AG08395 (cell line): ENCODE data around the gene GSTT4.
"Not testable (repeated sequence)": the region's sequence is repeated elsewhere in the genome, so short reads cannot be mapped to it uniquely, and the experiment has no call there.

Experiments
- DNase-seq: peaks from one replicate; pipeline ENCODE4 v3.0.0; 2012; ENCODE audit warnings: mixed read lengths, low spot score

Gene GSTT4

DNA sequence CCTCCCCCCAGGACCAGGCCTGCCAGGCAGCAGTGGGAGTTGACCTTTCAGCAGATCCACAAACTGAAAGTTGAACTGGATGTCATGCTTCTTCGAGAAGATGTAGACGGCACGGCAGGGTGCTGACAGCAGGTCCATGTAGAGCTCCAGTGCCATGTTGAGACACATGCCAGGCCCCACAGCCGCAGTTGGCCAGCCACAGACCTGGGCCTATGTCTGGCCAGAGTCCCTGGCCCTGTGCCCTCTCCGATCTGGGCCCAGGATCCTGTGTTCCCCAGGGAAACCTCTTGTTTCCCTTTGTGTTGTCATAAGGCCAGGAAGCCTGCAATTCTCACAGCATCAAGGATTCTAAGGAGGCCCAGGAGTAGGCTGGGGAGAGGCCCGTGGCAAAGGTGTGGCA is at the start of gene GSTT4:
TSS of gene GSTT4 (minus strand) at position 253 of the 400 bp plus-strand sequence. CDS start at position 156, 97 bp downstream.
- no peak for DNase-seq

DNA sequence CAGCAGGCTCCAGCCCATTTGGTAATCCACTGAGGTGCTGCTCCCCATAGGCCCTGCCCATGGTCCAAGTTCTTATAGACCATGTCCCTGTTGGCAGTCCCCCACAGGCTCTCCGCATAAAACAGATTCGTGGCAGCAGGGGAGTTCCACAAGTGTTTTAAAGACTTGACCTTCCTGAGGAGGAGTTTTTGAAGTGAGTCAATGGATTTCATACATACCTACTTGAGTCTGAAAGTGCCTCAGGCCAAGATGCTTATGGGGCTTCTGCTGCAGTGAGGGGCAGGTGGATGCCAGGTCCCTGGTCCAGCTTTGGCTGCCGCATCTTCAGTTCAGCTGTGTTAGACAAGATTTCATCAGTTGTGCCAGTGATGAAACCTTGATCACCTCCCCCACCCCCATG is 49.1 kb upstream of the GSTT4 start:
- no peak for DNase-seq

DNA sequence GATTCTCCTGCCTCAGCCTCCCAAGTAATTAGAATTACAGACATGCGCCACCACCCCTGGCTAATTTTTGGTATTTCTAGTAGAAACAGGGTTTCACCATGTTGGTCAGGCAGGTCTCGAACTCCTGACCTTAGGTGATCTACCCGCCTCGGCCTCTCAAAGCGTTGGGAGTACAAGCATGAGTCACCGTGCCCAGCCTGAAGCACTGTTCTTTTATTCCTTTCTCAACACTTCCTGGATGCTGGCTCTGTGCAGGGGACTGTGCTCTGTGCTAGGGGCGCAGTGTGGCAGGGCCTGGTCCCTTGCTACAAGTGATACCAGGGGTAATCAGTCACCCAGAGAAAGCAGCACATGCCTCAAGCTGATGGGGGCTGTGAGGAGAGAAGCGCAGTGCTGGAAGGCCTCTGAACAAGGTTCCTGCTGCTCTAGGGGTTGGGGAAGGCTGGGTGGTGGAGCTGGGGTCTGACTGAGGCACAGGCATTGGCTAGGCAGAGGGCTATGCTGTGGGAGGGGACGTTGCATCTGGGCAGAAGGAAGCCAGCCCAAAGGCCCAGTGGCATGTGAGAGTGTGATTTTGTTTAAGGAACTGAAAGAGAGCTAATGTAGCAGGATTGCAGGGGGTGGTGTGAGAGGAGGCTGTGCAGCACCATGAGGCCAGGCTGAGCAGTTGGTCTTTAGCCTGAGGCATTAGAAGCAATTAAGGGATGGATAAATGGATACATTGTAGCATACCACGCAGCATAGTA is 48.4 kb upstream of the GSTT4 start:
- DNase-seq: no peak

DNA sequence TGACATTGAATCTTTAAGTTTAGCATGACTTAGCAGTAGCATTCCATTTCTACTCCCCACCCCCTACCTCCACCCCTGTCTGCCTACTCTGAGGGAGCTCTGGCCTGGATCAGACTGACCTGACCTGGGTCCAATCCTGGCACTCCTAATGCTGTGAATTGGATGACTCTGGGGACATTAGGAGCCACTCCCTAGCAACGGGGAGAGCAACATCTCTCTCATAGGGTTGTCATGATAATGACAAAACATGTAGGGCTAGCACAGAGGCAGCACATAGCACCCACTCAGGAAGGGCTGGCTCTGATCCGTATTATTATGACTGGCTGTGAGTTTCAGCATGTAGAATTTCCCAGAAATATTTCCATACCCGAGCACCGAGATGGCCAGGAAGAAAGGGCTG is 46.3 kb upstream of the GSTT4 start:
- DNase-seq: peak; percentile 43

DNA sequence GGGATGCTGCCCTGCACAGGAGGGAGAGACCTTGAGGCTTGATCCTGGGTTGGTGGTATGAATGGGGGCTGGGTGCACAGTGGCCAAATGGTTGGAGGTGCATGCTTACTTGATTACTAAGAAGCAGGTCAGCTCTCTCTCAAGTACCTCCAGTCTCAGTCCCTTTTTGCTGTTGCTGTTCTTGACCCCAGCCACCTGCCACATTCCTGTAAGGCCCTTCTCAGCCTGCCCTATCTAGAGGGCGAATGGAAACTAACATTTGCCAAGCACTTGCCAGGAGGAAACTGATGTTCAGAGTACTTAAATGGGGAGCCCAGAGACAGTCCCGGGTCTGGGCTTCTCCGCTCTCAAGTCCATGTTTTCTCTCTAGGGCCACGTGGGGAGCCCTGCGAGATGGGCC is 45.8 kb upstream of the GSTT4 start:
- no peak for DNase-seq

DNA sequence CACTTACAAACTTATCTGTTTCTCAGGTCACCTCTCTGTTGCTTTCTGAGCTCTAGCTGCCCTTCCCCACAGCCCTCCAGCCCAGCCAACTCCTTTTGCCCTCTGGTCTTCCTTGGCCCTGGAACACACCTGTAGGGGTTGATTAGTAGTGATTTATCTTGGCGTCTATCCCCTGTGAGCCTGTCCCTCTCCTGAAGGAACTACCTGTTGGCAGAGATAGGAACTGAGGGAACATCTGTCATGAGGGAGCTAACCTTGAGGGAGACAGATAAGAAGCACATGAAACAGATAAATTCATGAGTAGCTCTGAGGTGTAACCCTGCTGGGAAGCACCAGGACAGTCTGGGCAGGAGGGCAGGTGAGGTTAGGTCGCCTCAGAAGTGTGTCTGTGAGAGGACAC is 44.7 kb upstream of the GSTT4 start:
- no peak for DNase-seq

DNA sequence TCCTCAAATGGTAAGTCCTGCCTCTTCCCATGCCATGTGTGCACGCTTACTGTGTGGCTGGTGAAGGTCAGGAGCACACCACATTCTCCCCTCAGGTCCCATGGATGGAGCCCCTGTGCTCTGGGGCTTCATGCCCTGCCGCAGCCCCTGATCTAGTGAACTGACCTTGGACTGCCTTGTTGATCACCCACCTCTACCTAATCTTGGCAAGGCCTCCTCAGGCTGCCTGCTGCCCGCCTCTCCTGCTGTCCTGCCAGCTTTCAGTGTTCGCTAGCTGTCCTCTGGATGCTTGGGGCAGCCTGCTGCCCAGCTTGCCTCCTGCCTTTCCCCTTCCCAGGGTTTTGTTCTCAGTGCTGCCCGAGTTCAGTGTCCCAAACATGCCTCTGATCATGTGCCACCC is 44.0 kb upstream of the GSTT4 start:
- no peak for DNase-seq

DNA sequence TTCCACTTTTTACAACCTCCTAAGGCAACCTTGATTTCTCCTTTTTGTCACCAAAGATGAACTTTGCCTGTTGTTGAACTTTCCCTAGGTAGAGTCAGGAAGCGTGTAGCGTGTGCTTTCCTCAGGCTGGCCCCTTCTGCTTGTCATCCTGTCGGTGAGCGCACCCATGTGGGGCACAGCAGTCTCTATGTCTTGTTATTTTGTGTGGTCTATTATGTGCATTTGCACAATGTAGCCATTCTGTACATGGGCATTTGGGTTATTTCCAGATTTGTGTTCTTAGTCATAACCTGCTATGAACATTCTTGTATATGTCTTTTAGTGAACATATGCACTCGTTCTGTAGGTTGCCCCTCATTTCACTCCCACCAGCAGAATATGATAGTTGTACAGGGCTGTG is 40.8 kb upstream of the GSTT4 start:
- no peak for DNase-seq

DNA sequence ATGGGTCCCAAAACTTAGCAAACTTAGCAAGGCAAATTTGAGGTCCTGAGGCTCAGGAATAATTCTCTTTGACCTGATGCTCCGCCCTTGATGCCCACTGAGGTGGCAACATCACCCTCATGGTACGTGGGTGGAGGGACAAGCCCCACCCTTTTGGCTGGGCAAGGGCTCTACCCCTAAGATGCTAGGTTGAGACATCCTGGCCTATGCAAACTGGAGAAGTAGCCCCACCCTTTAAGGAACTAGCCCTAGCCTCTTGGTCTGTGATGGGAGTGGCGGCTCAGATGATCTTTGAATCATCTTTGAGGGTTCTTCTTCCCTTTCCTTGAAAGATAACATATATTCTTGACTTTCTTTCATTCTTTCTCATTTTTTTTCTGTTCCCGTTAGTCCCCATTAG is 38.7 kb upstream of the GSTT4 start:
- no peak for DNase-seq

DNA sequence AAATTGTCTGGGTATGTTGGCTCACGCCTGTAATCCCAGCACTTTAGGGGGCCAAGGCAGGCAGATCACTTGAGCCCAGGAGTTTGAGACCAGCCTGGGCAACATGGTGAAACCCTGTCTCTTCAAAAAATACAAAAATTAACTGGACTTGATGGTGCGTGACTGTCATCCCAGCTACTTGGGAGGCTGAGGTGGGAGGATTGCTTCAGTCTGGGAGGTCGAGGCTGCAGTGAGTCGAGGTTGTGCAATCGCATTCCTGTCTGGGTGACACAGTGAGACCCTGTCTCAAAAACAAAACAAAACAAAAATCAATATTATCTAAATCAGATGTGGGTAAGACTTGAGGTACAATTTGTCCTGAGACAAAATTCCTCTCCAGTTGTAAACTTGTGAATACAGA is 38.2 kb upstream of the GSTT4 start:
- not testable (repeated sequence) for DNase-seq

DNA sequence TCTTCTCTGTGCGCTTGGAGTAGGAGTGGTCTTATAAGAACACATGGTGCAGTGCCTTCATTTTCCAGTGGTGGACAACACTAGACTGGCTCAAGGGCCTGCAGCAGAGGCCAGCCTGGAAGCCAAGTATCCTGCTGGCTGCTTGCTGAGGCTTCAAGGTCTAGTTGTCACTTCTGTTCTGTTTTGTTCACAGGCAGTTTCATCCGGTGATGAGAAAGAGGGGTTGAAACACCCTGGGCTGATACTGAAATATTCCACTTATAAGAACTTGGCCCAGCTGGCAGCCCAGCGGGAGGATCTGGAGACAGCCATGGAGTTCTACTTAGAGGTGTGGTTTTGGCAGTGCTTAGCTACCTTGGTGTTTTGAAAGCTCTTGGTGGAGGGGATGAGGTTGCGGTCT is 35.7 kb upstream of the GSTT4 start:
- no peak for DNase-seq

DNA sequence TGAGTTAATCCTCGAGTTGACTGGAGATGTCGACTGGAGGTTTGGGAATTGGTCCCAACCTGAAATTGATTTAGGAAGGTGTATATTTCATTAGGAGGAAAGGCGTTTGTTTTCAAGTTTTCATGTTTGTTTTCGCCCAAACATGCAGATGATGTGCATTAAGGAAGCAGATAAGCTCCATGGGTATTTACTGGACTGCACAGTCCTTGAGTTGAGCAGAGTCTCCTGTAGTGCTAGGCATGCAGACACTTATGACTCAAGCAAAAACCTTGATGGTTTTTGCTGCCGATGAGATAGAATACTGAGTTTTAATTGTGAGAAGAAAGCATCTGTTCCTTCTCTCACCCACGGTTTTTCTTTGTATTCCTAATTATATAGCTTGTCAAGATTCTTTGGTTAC is 33.8 kb upstream of the GSTT4 start:
- DNase-seq: no peak

DNA sequence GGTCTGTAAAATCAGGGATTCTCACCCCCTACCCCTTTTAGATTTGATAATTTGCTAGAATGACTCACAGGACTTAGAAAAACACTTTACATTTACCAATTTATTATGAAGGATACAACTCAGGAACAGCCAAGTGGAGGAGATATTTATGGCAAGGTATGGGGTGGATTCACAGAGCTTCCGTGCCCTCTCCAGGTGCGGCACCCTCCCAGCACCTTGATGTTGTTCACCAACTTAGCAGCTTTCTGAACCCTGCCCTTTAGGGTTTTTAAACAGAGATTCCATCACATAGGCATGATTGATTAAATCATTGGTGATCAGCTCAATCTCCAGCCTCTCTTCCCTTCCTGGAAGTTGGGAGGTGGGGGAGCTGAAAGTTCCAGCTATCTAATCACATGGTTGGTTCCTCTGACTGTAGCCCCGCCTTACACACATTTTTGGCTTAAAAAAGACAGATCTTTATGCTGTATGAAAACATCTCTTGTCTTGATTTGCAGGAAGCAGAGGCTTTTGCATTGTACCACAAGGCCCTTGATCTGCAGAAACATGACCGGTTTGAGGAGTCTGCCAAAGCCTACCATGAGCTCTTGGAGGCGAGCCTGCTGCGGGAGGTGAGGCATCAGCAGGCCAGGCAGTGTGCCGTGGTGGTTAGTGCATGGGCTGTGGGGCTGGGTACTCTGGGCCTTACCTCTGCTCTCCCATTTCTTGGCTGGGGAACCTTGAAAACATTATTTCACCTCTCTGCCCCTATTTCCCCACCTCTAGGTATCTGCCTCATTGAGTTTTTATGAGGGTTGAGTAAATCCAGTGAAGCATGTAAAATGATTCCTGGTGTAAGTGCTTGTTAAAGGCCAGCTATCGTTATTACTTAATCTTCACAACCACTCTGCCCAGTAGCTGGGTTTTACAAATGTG is 32.9 kb upstream of the GSTT4 start:
- DNase-seq: no peak

DNA sequence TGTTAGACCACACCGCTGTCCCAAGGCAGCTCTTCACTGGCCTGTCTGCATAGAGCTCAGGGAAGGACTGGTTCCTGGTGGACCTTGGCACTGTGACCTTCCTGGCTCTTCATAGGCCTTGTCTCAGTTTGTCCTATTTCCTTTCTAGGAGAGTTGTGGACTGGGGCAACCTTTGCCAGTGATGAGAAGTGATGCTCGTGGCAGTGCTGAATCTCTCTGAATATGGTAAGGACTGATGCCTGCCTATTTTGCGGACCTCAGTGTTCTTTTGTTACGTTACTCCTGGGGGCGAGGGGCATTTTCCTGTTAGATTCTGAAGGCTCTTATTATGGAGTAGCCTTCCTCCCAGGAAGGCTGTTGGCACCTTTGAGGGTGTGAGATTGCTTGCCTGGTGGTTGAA is 30.0 kb upstream of the GSTT4 start:
- no peak for DNase-seq

DNA sequence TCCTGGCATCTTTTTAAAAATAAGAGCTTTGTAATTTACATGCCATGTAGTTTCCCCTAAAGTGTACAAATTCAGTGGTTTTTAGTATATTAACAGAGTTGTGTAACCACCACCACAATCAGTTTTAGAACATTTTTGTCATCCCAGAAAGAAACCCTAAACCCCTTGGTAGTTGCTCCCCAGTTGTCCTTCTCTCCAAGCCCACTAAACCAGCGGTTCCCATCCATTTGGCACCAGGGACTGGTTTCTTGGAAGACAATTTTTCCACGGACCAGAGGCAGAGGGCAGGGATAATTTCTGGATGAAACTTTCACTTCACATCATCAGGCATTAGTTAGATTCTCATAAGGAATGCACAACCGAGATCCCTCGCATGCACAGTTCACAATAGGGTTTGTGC is 28.5 kb upstream of the GSTT4 start:
- DNase-seq: no peak

DNA sequence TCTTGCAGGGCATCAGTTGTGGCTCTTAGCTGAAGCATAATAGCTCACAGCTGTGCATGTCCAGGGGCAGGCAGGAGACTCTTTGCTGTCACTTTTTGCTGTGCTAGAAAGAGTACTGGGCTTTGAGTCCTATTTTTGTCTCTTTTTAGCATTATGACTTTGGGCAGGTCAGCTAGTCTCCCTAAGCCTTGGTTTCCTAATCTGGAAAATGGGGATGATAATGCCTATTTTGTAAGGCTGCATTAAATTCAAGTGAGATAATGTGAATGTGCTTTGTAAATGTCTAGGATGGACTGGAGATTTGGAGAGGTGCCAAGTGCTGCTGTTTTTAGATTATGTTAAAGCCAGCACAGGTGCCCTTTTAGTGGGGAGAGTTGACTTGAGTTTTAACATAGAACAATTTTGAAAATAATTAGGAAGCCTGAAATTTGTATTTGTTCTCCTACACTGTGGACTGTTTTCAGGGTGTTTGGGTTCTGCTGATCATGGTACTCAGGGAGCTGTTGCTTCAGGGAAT is 25.0 kb upstream of the GSTT4 start:
- no peak for DNase-seq

DNA sequence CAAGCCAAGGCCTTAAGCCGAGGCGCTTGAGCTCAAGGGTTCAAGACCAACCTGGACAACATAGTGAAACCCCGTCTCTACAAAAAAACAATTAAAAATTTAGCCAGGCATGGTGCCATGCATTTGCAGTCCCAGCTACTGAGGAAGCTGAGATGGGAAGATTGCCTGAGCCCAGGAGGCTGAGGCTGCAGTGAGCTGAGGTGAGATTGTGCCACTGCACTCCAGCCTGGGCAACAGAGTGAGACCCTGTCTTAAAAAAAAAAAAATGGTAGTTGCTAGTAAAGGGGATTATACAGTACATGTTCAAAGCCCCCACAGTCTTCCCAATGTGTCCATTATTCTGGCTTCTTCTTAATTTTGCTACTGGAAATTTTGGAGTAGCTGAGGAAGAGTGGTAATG is 24.1 kb upstream of the GSTT4 start:
- DNase-seq: no peak

DNA sequence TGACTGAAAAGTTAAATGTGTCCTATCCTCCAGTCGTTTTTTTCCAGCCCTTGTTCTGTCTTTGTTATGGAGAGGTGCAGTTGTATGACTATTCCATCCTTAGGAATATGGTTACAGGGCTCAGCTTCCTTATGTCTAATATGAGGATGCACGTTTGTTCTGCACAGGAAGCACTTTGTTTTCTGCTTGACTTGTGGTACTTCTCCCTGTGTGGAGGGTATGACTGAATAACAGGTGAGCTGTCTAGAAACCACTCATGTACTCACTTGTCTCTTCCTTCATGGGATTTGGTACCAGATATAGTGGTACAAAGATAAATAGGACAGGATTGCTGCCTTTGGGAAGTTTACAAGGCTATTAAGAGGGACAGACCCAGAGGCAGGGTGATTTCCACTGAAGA is 23.3 kb upstream of the GSTT4 start:
- no peak for DNase-seq

DNA sequence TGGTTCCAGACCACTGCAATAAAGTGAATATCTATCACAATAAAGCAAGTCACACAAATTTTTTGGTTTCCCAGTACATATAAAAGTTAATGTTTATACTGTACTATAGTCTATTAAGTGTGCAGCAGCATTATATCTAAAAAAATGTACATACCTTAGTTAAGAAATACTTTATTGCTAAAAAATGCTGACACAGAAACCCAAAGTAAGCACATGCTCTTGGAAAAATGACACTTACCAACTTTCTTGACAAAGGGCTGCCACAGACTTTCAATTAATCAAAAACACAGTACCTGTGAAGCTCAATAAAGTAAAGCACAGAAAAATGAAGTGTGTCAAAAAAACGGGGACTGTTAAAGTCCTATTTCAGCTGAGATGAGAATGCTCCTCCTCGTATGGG is 22.7 kb upstream of the GSTT4 start:
- DNase-seq: no peak

DNA sequence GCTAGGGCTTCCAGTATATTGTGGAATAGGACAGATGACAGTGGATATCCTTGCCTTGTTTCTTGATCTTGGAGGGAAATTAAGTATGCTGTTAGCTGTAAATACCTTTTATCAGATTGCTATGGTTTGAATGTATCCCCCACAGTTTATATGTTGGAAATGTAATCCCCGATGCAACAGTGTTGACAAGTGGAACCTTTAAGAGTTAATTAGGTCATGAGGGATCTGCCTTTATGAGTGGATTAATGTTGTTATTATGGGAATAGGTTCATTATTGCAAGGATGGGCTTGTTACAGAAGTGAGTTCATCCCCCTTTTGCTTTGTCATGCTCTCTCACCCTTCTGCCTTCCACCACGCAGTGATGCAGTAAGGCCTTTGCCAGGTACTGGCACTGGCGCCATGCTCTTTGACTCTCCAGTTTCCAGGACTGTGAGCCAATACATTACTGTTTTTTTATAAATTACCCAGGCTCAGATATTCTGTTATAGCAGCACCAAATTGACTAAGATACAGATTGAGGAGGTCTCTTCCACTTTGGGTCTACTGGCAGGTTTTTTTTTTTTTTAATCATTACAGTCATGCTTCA is 22.2 kb upstream of the GSTT4 start:
- no peak for DNase-seq

DNA sequence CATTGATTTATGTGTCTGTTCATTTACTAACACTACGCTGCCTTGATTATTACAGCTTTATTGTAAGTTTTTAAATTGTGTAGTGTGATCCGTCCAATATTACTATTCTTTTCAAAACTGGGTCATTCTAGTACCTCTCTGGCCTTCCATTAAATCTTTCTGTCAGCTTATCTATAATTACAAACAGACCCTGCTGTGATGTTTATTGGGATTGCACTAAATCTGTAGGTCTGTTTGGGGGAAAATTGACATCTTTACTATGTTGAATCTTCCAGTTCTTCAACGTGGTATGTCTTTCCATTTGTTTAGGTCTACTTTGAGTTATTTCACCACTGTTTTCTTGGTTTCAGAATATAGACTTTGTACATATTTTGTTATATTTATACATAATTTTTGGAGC is 21.5 kb upstream of the GSTT4 start:
- no peak for DNase-seq

DNA sequence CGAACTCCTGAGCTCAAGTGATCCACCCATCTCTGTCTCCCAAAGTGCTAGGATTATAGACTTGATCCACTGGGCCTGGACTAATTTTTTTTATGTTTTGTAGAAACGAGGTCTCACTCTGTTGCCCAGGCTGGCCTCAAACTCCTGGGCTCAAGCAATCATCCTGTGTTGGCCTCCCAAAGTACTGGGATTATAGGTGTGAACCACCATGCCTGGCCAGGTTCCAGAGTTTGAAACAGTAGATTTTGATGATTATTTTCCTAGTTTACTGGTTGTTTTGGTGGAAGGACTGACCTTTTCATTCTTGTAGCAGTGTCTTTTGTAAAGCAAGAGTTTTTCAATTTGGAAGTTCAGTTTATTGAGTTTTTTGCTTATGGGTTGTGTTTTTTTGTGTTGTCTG is 20.8 kb upstream of the GSTT4 start:
- no peak for DNase-seq

DNA sequence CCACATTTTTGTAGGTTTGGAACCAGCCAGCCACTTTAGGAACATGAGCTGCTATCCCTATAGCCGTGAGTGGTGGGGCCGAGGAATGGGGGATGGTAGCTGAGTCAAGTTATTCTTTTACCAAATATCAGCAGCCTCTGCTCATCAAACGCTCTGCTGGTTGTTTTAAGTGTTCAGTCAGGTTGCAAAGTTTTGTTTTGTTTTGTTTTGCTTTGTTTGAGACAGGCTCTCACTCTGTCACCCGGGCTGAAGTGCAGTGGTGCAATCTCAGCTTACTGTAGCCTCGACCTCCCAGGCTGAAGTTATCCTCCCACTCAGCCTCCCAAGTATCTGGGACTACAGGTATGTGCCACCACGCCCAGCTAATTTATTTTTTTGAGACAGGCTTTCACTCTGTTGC is 20.2 kb upstream of the GSTT4 start:
- no peak for DNase-seq
